IMR-90 (cell line): ENCODE results near the gene KCNQ2. TPM values are rescaled to one million over a fixed set of nuclear protein-coding genes. Genes with fewer than 3 reads are reported as not detected.

ENCODE experiments used
- ATAC-seq: fragments of 200-7000 bp; cut with Tn5 transposase; 2 replicates; pipeline ENCODE4 v1.9.1; 2020; ENCODE audit warnings: low read depth, mild to moderate bottlenecking, moderate library complexity
- BruUV-seq: library from RNA; stranded (reverse); fragments of 400-500 nt; replicated peaks from 2 replicates; lab custom pipeline; 2021; lab: Mats Ljungman, UMichigan
- CTCF ChIA-PET: fragments of 300-600 bp; formaldehyde crosslinking; extraction: SDS; loops from one replicate; lab custom pipeline; 2021; ENCODE audit warnings: antibody characterized with exemption; lab: Yijun Ruan, JAX
- POLR2A ChIA-PET: fragments of 300-600 bp; sonication (Branson Sonifier 250); formaldehyde crosslinking; loops from one replicate; lab custom pipeline; 2022; ENCODE audit warnings: antibody characterized with exemption; ENCODE audit not compliant: unreplicated experiment; lab: Charles Lee
- DNase-seq: peaks from one replicate; pipeline ENCODE4 v3.0.0; 2013
- H2AFZ ChIP-seq: replicated peaks from 2 replicates; pipeline ENCODE3; 2013; ENCODE audit warnings: low read length, mild to moderate bottlenecking; ENCODE audit not compliant: poor library complexity
- H2AK5ac ChIP-seq: 2 replicates; pipeline ENCODE4 v1.6.1; 2013; ENCODE audit warnings: low read depth, low read length, inconsistent platforms
- H2AK9ac ChIP-seq: replicated peaks from 2 replicates; pipeline ENCODE3; 2013; ENCODE audit warnings: mild to moderate bottlenecking, low read depth, low read length, moderate library complexity; ENCODE audit not compliant: poor library complexity
- H2BK120ac ChIP-seq: 2 replicates; pipeline ENCODE4 v1.6.1; 2013; ENCODE audit warnings: low read depth, low read length, inconsistent platforms
- H2BK15ac ChIP-seq: 3 replicates; pipeline ENCODE4 v1.6.1; 2013; ENCODE audit warnings: low read depth, low read length, inconsistent platforms
- H2BK20ac ChIP-seq: 2 replicates; pipeline ENCODE4 v1.6.1; 2013; ENCODE audit warnings: low read depth, mild to moderate bottlenecking, inconsistent platforms, low read length, moderate library complexity
- H2BK5ac ChIP-seq: 2 replicates; pipeline ENCODE4 v1.6.1; 2013; ENCODE audit warnings: mild to moderate bottlenecking, low read depth, low read length, inconsistent platforms; ENCODE audit not compliant: poor library complexity, severe bottlenecking
- H3K14ac ChIP-seq: replicated peaks from 2 replicates; pipeline ENCODE4 v1.6.1; 2013; ENCODE audit warnings: low read depth, low read length, inconsistent platforms
- H3K18ac ChIP-seq: 2 replicates; pipeline ENCODE4 v1.6.1; 2013; ENCODE audit warnings: low read depth, low read length, control low read depth
- H3K23ac ChIP-seq: 2 replicates; pipeline ENCODE4 v1.6.1; 2013; ENCODE audit warnings: low read depth, low read length, inconsistent platforms
- H3K27ac ChIP-seq: 2 replicates; pipeline ENCODE4 v1.5.1; 2013; ENCODE audit warnings: mild to moderate bottlenecking, control low read depth, low read length; ENCODE audit not compliant: insufficient read depth
- H3K27me3 ChIP-seq: 2 replicates; pipeline ENCODE4 v1.6.1; 2013; ENCODE audit warnings: low read length; ENCODE audit not compliant: control insufficient read depth, insufficient read depth
- H3K36me3 ChIP-seq: 2 replicates; pipeline ENCODE4 v1.6.1; 2013; ENCODE audit warnings: low read length, mixed read lengths; ENCODE audit not compliant: control insufficient read depth, insufficient read depth
- H3K4ac ChIP-seq: 2 replicates; pipeline ENCODE4 v1.6.1; 2013; ENCODE audit warnings: low read depth, low read length, inconsistent platforms
- H3K4me1 ChIP-seq: 2 replicates; pipeline ENCODE4 v1.6.1; 2013; ENCODE audit warnings: low read length, mixed read lengths; ENCODE audit not compliant: control insufficient read depth, insufficient read depth
- H3K4me2 ChIP-seq: 2 replicates; pipeline ENCODE4 v1.6.1; 2013; ENCODE audit warnings: low read depth, mild to moderate bottlenecking, control low read depth, low read length, moderate library complexity
- H3K4me3 ChIP-seq: 2 replicates; pipeline ENCODE4 v1.5.1; 2013; ENCODE audit warnings: low read depth, mild to moderate bottlenecking, control low read depth, low read length, moderate library complexity; ENCODE audit not compliant: insufficient read depth
- H3K56ac ChIP-seq: 2 replicates; pipeline ENCODE4 v1.6.1; 2013; ENCODE audit warnings: low read length, inconsistent platforms; ENCODE audit not compliant: insufficient read depth; ENCODE audit errors: extremely low read depth
- H3K79me1 ChIP-seq, 2 experiments: 2 replicates each; pipeline ENCODE4 v1.6.1; 2013; ENCODE audit warnings: low read length in 2 of 2, inconsistent platforms in 1 of 2, low read depth in 1 of 2
- H3K9ac ChIP-seq: 2 replicates; pipeline ENCODE4 v1.6.1; 2013; ENCODE audit warnings: low read depth, low read length, control low read depth
- H3K9me1 ChIP-seq: 2 replicates; pipeline ENCODE4 v1.6.1; 2013; ENCODE audit warnings: low read length, inconsistent platforms; ENCODE audit not compliant: insufficient read depth
- H3K9me3 ChIP-seq: 2 replicates; pipeline ENCODE4 v1.6.1; 2013; ENCODE audit warnings: low read length; ENCODE audit not compliant: control insufficient read depth, insufficient read depth
- H4K20me1 ChIP-seq: 2 replicates; pipeline ENCODE4 v1.6.1; 2013; ENCODE audit warnings: low read length, inconsistent platforms; ENCODE audit not compliant: insufficient read depth
- H4K5ac ChIP-seq: 2 replicates; pipeline ENCODE4 v1.6.1; 2013; ENCODE audit warnings: mild to moderate bottlenecking, low read depth, low read length, control low read depth
- H4K8ac ChIP-seq, 2 experiments: 2 replicates each; pipeline ENCODE4 v1.6.1; 2013; ENCODE audit warnings: low read depth in 2 of 2, low read length in 2 of 2, control low read depth in 1 of 2, inconsistent platforms in 1 of 2
- H4K91ac ChIP-seq: 2 replicates; pipeline ENCODE4 v1.6.1; 2013; ENCODE audit warnings: low read depth, low read length, inconsistent platforms; ENCODE audit not compliant: insufficient read depth
- CHD1 ChIP-seq: IDR thresholded peaks from 2 replicates; pipeline ENCODE4 v1.6.1; 2012; ENCODE audit warnings: low read depth, low read length, improper control_type of control experiment
- MAZ ChIP-seq: IDR thresholded peaks from 2 replicates; pipeline ENCODE4 v1.6.1; 2012; ENCODE audit warnings: low read depth, mild to moderate bottlenecking, low read length, improper control_type of control experiment, moderate library complexity, borderline replicate concordance
- MXI1 ChIP-seq: IDR thresholded peaks from 2 replicates; pipeline ENCODE4 v1.6.1; 2012; ENCODE audit warnings: low read depth, mild to moderate bottlenecking, low read length, moderate library complexity, borderline replicate concordance
- RCOR1 ChIP-seq: IDR thresholded peaks from 2 replicates; pipeline ENCODE4 v1.6.1; 2012; ENCODE audit warnings: mild to moderate bottlenecking, low read length, improper control_type of control experiment; ENCODE audit not compliant: insufficient replicate concordance
- SMC3 ChIP-seq: fragments of 150-350 bp; IDR thresholded peaks from 2 replicates; pipeline ENCODE4 v1.6.1; 2016; ENCODE audit warnings: low read depth, mild to moderate bottlenecking, antibody characterized with exemption, low read length, moderate library complexity
- WGBS, 2 experiments: methylation state at CpG; one replicate each; pipeline versions ENCODE4 v1.1.5 to v1.1.7; 2013; ENCODE audit warnings: missing lambda C conversion rate in 2 of 2; ENCODE audit not compliant: insufficient read length in 1 of 2; ENCODE audit errors: extremely low coverage in 2 of 2; 5-methylcytosine and 5-hydroxymethylcytosine counted together
- dilution Hi-C: fragments of 300-500 bp; cut with HindIII; formaldehyde crosslinking; loops from one replicate; pipeline ENCODE4 v1.14.3; 2018; ENCODE audit warnings: low sequenced_read_pairs; ENCODE audit not compliant: unreplicated experiment
- in situ Hi-C: fragments of 300-500 bp; cut with MboI; formaldehyde crosslinking; loops from 3 replicates; pipeline ENCODE4 v1.14.3; 2019; ENCODE audit warnings: low sequenced_read_pairs, inconsistent platforms, mixed read lengths
- intact Hi-C: fragments of 100-400 bp; cut with micrococcal nuclease; formaldehyde crosslinking; loops from 2 replicates; pipeline ENCODE4 v1.10.0; 2022
- polyA plus RNA-seq, 3 experiments: library from polyadenylated mRNA; depleted of rRNA; stranded (reverse); fragments of >200 nt; gene quantifications; 2 replicates each; pipeline ENCODE4 v1.2.3, GENCODE V29; 2012; ENCODE audit warnings: low replicate concordance in 1 of 3
- total RNA-seq: library from RNA; depleted of rRNA; stranded (reverse); fragments of >200 nt; gene quantifications from 2 replicates; pipeline ENCODE4 v1.2.3, GENCODE V29; 2012

Gene KCNQ2
- total and polyA plus RNA-seq, 2 of the 4 experiments (the other 2 are of a cell fraction): 0.02 TPM; not detected in 1

DNA sequence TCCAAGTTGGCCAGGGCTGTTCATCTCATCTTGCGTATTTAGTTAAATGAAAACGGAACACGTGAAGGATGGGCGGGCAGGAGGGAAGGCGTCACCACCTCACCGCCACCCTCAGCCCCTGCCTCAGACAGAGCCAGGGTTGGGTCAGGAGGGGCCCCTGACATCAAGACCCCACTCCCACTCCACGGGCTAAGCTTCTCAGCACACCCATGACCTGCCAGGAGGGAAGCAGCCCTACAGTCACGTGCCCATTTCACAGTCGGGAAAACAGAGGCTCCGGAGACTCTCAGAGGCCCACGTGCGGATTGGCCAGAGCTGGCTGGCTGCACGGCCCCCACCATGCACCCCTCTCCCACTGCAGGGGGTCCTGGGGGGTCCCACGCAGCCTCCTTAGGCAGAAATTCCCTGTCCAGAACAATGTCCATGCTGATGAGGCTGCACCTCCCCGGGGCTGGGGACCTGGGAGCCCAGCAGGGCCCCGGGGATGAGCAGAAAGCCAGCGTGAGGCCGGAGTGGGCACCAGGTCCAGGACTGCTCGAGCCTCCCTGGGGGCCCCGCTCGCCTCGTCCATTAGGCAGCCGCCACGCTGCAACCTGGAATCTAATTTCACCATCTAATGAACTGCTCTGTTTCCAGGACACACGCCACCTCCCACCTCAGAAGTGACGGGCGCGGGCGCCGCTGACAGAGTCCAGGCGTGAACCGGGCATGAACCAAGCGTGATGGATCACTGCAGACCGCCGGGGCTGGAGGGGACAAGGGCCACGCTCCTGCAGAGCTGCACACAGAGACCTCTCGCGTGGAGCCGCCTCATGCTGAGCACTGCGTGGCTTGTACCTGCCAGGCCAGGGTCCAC lies 15.8 kb downstream of the KCNQ2 start:
- no TSS peak for BruUV-seq
- no peak overlapping the region for H3K27ac ChIP-seq
- no peak overlapping the region for H3K9ac ChIP-seq
- 26% methylated on average over 15 of the region's 40 CpGs; no CpG with 5 or more reads in 1 of the 2 experiments for WGBS, 2 experiments
- H3K36me3 ChIP-seq: no peaks in the 10 kb centered on the region
- no peak overlapping the region for H3K4me3 ChIP-seq
- DNase-seq: no peak
- in situ Hi-C loops (no loop called here), intact Hi-C loops (no loop called here), dilution Hi-C loops (no loop called here)
- H4K5ac ChIP-seq: no peak overlapping the region
- no peak overlapping the region for H2BK15ac ChIP-seq
- H4K20me1 ChIP-seq: no peaks in the 10 kb centered on the region
- H3K9me3 ChIP-seq: no peaks in the 10 kb centered on the region
- no peak overlapping the region for H2AK5ac ChIP-seq
- peaks cover 45% of the 10 kb centered on the region for H3K27me3 ChIP-seq
- no peaks in the 10 kb centered on the region for H3K4me1 ChIP-seq
- H2AK9ac ChIP-seq: no peak overlapping the region
- no peak overlapping the region for H4K8ac ChIP-seq
- no peak overlapping the region for H3K4me2 ChIP-seq
- no peak overlapping the region for H2AFZ ChIP-seq
- no peak overlapping the region for H4K91ac ChIP-seq
- POLR2A ChIA-PET: no interaction called here
- H2BK5ac ChIP-seq: no peak overlapping the region
- ATAC-seq: no peak
- H3K79me1 ChIP-seq: no peaks in the 10 kb centered on the region
- H3K18ac ChIP-seq: no peak overlapping the region
- H3K23ac ChIP-seq: no peak overlapping the region
- no peak overlapping the region for H3K14ac ChIP-seq
- H2BK20ac ChIP-seq: no peak overlapping the region
- no peak overlapping the region for H3K4ac ChIP-seq
- no peaks in the 10 kb centered on the region for H3K9me1 ChIP-seq
- H3K56ac ChIP-seq: no peak overlapping the region
- TF ChIP-seq RCOR1: no peak
- no peak for TF ChIP-seq MAZ
- no peak for TF ChIP-seq SMC3
- TF ChIP-seq MXI1: no peak
- no peak for TF ChIP-seq CHD1
- CTCF ChIA-PET: no interaction called here
- H2BK120ac ChIP-seq: no peak overlapping the region
